Glomerular visceral epithelial cell (primary cell): ENCODE results near the gene DIP2C.

Experiments
- DNase-seq: peaks from one replicate; pipeline ENCODE4 v3.0.0-alpha.2; 2016; ENCODE audit errors: extremely low spot score

Gene DIP2C

DNA sequence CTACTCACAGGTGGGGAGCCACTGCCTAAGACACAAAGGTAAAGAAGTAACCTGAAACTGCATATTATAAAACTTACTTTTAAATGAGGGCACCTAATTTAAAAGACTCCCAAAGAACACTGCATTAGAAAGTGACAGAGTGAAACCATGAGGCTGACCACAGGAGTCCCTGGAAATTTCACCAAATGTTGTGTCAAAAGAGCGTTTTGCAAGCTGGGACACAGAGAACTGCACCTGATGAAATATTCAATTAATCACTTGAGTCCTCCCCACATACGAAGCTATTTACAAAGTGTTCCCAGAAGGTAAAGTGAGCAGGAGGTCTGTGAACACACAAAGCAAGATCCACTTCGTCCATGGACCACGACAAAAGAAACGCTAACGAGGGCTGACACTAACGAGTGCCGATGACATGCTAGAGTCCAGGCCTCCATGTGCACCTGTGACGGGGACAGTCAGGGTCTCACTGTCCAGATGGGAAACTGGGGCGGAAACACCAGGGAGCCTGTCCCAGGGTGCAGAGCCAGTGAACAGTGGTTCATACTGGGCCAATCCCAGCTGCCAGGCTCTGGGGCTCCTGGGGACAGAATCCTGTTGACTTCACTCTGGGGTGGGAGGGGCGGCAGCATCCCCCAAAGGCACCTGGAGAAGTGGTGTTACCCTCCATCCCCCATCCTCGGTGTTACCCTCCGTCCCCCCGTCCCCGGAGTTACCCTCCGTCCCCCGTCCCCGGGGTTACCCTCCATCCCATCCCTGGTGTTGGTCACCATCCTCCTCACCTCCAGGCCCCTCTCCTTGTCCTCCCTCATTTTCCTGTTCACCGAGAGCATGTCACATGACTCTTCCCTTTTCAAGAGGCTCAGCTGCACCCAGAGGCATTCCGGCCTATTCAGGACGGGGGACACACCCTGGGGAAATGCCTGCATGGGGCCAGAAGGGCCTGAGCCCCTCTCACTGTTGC, 63.4 kb downstream of the DIP2C start:
- DNase-seq, result no peak

DNA sequence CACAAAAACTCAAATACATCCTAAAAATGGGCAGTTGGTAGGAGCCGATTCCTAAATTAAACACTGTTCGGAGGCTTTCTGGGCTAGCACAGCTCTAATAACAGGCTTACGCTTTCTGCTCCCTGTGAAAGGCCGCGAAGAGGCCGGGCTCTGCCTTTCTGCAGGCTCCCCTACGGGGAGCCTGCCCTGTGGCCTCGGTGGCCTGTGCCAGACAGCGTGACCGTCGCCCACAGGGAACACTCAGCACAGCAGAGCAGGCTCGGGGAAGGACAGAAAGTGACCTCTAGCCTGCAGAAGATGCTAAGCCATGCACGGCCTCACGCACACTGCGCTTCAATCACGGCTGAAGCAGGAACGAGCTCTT, 64.2 kb downstream of the DIP2C start:
- DNase-seq, result no peak

DNA sequence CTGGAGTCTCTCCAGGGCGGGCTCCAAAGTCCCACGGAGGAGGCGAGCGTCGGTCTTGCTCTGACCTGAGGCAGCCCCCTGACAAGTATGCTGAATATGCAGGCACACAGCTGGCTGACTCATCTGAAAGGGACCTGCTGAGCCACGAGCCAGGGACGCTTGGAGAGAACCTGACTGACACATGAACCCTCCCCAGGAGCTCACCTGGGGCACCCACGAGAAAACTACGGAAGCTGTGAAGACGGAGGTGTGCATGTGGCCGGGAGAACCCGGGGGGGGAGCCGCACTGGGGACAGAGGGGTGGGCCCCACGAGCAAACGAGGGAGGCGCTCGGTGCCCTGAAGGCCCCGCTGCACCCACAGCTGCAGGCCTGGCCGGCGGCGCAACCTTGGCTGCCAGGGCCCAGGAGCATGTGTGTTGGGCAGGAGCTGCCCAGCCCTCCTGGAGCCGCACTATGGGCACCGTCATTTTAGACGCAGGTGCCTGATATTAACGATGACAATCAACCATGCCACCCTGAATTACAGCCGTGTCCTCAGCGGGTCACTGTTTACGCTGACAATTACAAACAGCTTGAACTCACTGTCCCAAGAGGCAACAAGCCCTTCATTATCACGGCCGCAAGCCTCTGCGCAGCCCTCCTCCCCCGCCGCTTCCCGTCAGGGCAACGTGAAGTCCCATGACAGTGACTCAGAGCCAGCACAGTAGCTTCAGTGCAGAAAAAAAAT, 64.7 kb downstream of the DIP2C start:
- DNase-seq, result peak; percentile 78

DNA sequence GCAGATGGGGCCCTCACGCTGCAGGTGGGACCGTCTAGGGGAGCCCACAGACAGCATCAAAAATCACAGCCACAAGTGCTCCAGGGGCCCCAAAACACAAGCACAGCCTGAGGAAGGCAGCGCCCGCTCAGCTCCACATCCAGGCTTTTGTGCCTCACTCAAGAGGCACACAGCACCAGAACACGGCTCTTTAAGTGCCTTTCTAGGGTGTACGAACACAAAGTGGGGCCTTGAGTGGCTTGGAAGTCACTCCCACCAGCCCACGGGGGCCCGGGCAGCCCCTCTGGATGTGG, 65.2 kb downstream of the DIP2C start:
- no peak for DNase-seq

DNA sequence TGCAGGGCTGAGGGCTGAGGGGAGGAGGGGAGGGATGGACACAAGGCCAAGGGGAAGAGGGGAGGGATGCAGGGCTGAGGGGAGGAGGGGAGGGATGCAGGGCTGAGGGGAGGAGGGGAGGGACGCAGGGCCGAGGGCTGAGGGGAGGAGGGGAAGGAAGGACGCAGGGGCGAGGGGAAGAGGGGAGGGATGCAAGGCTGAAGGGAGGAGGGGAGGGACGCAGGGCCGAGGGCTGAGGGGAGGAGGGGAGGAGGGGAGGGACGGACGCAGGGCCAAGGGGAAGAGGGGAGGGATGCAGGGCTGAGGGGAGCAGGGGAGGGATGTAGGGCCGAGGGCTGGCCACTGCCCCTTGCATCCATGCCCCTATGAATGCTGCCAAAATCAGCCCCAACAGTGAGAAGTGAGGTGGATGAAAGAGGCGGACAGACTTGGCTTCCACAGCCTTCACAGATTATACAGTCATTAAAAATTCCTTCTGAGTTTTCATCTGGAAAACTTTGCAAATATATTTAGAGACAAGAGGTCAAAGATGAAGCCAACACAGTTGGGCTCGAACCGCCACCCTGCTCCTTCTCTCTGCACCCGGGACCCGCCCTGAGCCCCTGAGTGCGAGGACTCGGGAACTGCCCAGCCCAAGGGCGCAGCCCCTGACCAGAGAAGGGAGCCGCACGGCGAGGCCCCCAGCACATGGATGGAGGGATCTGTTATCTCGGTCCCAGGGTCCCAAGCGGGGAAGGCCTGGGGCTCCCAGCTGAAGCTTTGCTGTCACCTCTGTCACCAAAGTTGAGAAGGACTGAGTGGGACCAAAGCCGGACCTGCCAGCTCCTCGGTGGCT, 65.8 kb downstream of the DIP2C start:
- peak; percentile 30 for DNase-seq

DNA sequence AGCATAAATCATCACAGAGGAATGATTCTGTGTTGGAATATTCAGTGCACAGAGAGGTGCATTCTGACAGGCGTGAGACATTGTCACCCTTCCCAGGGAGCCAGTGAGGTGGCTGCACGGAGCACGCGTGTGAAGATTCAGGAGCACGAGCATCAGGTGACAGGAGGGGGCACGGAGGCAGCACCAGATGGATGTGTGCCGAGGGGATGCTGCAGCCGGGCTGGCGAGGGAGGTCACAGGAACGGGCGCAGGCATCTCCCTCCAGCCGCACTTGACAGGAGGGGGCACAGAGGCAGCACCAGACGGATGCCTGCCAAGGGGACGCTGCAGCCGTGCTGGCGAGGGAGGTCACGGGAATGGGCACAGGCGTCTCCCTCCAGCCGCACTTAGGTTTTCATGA, 66.5 kb downstream of the DIP2C start:
- no peak for DNase-seq

DNA sequence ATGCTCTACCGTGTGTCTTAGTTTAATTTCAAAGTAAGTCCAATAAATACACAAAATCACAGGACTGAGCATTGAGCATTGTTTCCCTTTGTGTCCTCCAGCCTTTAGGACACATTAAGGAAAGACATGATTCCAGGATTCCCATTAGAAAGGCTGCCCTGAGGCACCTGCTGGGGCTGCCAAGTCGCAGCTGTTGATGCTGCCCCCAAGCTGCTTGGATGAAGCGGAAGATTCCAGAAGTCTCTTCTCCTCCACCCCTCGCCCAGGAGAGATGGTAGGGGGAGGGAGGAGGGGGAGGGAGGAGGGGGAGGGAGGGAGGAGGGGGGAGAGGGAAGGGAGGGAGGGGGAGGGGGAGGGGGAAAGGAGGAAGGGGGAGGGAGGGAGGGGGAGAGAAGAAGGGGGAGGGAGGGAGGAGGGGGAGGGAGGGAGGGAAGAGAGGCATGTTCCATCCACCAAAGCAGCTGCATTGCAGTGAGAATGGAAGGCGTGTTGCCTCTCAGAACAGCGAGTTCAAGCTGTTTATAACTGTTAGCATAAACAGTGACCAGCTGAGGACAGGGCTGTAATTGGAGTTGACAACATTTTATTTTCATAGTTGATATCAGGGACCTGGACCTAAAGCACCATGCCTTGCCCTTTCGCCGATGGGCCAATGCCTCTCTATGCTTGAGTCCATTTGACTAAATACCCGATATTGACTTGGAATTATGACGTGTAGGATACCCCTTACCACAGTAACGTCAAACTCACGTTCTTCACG, 67.3 kb downstream of the DIP2C start:
- DNase-seq, result no peak

DNA sequence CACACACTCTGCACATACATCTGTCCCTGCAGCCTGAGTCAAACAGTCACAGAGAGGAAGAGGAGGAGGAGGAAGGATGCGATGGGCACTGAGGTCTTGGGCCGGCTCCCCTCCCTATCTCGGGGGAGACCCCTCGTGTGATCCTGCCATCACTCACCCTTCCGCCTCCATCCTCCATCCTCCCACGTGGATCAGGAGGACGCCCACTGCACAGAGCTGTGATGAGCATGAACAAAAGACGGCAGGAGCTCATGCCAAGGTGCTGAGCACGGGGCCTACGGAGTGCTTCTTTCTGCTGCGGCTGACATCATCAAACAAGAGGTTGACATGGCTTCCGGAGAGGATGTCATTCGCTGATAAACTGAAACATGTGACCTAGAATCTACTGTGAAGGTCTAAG, 68.0 kb downstream of the DIP2C start:
- no peak for DNase-seq

DNA sequence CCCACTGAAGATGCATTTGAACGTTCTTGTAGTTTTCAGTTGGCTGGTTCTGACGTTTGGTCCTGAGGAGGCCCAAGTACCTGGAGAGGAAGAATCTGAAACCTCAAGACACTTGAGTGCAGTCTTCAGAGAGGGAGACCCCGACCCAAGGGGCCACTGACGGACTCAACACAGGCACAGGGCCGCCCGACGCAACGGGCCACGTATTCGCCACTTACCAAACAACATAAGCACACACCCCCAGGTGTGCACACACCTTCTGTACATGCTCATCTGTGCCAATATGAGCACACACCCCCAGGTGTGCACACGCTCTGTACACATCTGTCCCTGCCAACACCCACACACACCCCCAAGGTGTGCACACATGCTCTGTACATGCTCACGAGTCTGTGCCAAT, 68.5 kb downstream of the DIP2C start:
- no peak for DNase-seq

DNA sequence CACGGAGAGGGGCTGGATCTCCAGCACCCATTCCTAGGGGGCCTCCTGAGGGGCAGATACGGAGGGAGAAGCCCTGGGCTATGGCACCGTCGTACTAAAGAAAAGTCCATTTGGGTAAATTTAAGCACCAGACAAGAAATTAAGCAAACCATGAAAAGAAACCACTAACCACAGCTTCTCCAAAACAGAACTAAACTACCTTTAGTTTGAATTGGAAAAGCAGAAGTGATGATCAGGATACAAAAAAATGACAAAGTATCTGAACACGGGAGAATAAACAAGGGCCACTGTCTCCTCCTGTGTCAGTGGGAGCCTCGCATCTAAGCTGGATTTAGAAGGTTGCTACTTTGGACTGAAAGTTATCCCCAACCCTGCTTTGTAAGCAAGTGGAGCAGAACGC, 69.1 kb downstream of the DIP2C start:
- DNase-seq, result no peak

DNA sequence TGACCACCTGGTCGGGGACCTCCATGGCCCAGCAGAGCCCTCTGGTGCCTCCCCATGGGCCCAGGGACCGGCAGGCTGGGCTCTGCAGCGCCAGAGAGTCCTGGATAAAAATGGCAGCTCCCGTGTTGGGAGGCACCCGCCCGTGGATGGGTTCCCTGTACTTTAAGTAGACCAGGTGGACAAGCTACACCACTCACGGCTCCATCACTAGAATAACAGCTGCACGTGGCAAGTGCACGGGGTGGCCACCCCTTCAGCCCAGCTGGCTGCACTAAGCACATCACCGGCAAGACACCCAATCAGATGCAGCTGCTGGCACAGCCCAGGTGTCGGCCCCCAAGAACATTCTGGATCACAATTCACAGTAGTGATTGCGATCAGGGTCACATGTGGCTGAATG, 69.8 kb downstream of the DIP2C start:
- no peak for DNase-seq

DNA sequence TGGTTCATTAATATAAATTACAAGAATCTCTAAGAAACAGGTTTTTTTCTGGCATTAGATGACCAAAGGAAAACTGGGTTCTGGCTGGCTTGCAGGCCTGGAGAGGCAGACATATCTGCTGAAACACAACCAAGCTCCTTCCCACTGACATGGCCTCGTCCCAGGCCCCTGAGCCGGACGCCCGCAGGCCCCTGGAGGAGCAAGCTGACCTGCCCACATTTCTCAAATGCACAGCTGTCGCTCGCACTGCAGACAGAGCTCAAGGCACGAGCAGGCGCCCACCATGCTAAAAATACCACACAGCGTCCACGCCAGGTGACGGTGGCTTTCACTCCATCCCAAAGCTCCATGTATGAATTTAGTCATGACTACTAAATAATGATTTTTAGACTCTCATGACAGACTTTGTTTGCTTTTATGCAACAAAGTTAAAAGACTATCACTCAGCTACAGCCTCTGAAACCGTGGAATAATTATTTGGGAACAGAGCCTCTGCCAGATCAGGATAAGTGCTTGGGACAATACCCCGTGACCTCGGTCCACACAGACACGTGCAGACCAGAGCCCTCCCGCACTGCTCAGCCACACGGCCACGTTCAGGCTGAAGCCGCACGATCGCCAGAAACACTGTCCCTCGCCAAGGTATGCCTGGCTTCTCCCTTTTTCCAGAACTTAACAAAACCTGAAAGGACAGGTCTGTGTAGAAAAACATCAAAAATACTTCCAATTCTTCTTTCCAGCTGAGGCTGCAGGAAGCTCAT, 71.1 kb downstream of the DIP2C start:
- DNase-seq, result no peak

DNA sequence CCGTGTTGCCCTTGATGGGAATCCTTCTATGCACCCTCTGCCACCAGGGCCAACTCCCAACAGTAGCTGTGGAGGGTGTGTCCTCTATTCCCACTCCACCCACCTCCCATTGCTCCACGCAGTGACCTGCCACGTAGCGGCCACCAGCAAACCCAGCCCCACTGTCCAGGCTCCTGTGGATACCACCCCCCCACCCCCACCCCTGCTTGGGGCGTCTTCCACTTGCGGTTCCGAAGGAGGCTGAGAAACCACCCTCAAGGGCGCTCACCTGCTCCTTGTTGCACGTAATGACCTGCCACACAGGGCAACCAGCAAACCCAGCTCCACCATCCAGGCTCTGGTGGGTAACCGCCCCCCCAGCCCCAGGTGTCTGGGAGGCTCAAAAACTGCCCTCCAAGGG, 72.0 kb downstream of the DIP2C start:
- DNase-seq, result no peak

DNA sequence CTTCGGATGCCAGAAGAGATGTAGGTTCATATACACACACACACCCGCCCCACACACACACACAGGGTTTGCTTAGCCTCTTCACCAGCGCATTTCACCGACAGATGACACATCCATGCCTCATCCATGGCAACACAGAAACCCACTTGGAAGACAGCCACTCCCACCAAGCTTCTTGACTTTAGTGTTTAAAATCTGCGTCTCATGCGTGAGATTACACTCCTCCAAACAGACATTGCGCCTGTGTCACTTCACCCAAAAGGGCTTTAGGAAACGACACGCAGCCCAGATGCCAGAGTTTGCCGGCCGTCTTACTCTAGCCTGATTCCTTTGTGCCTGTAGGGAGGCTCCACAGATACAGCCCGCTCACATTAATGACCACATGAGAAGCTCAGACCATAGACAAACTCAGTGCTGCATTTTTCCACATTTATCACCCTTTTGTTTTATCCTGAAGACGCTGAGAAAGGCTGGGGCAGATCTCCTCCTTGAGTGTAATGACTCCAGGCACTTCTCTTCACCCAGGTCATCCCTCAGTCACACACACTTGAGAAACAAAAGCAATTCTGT, 73.8 kb downstream of the DIP2C start:
- DNase-seq, result peak; percentile 66

DNA sequence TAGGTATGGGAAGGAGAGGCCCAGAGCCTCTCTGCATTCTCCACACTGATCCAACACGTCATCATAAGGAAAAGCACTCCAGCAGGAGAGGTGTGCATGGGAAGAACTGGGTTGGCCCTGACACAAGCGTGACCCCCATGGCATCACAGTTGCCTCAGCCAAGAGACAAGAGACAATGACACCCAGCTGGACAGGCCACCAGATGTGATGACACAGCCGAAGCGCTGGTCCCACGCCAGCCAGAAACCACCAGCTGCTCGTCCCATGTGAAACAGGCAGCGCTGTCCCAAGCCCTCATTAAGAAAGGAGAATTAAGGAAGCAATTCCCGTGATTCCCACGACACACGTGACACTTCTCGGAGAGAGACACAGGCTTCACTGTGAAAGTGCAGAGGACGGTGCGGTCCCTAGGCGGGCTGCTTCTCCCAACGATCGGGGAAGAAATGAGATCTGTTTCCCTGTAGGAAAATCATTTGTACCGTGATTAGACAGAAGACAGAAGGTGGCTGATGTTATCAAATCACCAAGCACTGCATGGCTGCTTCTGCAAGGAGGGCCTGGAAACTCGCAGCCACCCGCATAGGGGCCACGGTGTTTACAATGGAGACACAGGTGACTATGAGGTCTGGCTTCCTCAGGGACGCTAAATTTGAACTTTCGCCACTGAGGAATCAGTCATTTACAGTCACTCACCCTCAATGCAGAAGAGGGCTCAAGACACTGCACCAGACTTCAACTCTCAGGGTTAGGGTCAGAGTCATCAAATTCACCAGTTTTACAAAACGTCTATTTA, 74.5 kb downstream of the DIP2C start:
- no peak for DNase-seq

DNA sequence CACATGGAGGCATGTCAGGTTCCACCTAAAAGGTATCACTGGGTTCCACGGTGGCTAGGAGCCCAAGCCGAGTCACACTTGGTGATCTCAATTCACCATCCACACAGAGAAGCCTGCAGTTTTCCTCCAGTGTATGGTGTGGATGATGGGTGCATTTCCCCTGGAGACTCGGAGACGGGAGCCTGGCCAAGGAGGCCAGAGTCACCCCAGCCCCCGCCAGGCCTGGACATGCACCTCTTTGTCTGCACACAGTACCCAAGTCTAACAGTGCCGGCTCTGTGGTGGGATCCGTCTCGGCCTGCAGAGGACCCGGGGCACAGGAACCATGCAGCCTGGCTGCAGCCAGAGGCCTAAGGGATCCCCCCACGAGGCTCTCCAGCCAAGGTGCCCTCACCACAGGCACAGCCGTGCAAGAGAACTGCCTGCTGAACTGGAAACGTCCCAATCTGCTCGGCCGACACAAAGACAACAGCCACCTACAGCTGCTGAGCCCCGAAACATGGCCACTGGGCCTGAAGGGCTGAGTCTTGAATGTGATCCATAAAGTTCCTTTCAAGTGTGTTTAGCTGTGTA, 75.2 kb downstream of the DIP2C start:
- no peak for DNase-seq

DNA sequence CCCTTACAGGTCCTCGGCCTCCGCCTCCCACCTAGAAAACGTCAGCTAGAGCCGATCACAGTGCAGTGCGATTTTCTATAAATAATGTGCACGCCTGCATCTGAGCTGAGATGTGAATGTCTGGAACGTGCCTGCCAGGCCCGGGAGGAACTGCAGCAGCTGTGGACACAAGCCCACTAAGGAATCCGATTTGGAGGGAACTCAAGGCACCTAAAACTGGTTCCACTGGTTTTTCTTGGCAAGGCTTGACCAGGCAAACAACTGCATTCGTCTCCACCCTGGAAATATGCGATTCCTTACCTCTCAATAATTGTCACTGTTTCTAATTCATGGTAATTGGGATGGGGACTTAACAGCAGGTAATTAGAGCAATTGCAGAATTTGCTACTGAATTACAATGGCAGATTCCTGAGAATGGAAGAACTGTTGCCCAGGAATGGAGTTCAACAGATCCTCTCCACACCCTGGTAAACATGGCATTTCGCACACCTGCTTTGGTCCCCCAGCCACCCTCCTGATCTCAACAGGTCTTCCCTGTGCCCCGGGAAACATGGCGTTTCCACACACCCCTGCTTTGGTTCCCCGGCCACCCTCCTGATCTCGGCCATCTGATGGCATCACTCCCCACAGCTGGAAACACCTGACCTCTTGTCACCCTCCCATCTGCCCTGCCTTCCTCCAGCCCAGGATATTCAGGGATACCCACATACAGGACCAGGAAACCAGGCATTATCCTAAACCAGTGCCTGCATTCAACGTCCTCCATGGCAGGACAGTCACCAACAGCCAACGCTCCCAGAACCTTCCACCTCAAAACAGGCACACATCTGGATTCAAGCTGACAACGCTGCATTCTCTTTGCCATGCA, 76.0 kb downstream of the DIP2C start:
- DNase-seq, result no peak

DNA sequence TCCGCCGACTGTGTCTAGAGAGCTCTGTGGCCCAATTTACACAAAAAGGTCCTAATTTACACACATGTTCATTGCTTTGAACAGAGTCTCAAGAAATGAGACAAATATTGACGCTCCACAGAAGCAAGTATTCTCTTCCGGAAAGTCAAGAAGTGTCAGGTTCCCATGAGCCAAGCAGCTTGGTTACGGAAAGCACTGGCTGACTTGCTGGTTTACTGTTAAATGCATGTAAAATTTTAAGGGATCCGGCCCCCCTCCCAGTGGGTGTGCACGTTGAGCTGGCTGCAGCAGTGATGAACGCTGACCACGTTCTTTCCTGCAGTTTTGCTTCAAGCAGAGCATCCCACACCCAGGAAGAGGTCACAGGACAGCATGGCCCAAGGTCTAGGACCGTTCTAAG, 76.8 kb downstream of the DIP2C start:
- DNase-seq, result no peak
